Measurements from ENCODE around the gene CD300LG.
A peak's percentile ranks its signal among the peaks of the same experiment; 100 is the strongest.
"Not testable (repeated sequence)": the region's sequence is repeated elsewhere in the genome, so short reads cannot be mapped to it uniquely, and the experiment has no call there.

Gene CD300LG

DNA sequence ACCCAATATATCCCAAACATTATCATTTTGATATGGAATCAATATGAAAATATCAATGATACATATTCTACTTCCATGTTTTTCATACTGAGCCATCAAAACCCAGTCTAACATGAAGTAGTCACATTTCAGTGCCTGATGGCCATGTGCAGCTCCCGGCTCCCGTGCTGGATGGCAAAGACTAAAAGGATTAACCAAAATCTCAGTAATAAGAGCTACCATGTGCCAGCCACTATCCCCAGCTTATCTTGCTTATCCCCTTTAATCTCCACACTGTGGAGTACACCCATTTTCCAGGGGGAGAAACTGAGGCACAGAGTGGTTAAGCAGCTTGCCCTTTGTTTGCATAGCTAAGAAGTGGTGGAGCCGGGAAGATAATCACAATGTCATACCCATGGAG, 9.2 kb downstream of the CD300LG start:
- DNase-seq = no peak

DNA sequence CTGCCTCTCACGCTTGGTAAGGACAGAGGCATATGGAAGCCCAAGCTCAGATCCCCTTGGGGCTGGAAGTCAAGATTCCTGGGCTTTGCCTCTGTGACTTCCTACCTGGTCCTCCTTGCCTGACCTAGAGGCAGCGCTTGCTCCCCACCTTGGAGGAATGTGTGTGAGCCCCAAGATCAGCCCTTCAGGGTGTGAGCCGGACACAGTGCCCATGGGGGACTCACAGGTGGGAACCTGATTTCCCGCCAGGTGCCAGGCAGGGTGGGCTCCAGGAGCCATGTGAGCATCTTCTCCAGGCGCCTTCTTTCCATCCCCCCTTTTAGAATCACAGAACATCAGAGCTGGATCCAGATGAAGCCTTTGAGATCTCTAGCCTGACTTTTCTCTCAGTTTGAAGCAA, 10.2 kb downstream of the CD300LG start:
- no peak for DNase-seq

DNA sequence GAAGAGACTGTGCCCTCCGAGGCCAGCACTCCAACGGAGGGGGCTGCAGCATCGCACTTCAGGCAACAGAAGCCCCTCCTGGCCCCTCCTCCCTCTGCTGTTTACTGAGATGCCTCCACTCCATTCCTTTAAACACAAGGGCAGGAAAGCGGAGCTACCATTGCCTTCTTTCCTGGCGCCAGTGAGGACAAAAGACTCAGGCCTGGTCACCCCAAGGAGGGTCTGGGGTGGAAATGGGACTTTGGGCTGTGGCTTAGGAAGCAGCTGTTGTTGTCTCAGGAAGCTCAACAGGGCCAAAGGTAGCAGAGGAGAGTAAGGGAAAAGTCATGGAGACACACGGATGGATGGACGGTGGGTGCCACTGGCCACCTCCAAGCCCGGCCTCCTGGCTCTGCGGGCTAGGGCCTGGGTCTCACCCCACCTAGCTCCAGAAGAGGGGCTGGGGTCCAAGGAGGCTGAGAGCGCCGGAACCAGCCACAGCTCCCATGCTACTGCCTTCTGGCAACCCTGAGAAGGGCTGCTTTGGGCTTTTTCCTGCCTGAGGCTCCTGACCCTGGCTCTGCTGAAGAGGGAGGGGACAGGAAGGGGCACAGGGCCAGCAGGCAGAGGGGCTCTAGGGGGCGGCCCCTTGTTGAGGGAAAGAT, 11.1 kb downstream of the CD300LG start:
- no peak for DNase-seq

DNA sequence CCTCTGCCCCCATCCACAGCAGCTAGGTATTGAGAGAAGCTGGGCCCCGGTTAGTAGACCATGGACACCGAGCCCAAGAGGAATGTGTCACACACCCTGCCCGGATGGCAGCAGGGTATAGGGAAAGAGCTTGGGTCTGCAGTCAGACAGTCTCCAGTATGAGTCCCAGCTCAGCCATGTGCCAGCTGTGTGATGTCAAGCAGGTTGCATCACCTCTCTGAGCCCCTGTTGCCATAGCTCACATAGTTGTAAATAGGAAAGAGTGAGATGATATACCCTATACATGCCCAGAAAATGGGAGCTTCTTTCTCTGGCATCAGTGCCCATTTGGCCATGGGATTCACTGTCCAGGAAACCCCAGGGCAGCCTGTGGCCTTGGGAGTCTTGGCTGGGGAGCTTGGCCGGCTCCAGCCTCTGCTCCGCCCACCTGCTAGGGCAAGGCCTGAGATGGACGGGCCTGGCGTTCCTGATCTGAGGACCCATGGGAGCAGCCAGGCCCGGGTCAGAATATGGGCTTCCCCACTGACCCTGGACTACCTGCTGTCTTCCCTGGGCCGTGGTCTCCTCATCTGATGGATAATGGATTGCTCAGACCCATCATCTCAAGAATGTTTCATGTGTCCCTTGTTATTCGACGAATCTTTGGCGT, 13.2 kb downstream of the CD300LG start:
- DNase-seq = no peak

DNA sequence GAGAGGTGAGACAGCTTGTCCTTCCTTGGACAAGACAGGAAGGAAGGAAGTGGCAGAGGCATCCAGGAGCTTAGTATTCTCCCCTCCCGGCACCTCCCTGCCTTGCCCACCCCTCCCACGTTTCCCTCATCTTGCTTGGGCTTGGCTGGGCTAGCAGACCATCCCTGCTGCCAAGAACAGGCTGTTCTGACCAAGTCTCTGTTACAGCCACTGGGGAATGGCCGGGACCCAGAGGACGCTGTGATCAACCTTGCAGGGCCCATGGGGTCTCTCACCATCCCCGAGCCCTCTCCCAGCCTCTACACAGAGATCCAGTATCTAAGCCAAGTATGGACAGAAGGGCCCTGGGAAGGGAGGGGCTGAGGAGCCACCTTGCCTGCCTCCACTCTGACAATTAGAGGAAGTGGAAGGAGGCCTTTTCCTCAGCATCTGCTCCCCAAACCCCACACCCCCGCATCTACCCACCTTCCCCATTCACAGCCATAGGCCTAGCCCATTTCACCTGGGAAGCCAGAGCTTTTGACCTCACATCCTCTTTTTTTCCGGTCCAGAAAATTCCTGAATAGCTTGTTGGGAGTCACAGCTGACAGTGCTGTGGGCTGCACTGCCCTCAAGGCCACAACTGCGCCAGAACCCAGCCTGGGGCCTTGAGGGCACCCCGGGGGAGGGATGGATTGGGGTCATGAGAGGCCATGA, 14.1 kb downstream of the CD300LG start:
- no peak for DNase-seq

DNA sequence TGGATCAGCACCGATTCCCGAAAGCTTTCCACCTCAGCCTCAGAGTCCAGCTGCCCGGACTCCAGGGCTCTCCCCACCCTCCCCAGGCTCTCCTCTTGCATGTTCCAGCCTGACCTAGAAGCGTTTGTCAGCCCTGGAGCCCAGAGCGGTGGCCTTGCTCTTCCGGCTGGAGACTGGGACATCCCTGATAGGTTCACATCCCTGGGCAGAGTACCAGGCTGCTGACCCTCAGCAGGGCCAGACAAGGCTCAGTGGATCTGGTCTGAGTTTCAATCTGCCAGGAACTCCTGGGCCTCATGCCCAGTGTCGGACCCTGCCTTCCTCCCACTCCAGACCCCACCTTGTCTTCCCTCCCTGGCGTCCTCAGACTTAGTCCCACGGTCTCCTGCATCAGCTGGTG, 15.0 kb downstream of the CD300LG start:
- DNase-seq = no peak

DNA sequence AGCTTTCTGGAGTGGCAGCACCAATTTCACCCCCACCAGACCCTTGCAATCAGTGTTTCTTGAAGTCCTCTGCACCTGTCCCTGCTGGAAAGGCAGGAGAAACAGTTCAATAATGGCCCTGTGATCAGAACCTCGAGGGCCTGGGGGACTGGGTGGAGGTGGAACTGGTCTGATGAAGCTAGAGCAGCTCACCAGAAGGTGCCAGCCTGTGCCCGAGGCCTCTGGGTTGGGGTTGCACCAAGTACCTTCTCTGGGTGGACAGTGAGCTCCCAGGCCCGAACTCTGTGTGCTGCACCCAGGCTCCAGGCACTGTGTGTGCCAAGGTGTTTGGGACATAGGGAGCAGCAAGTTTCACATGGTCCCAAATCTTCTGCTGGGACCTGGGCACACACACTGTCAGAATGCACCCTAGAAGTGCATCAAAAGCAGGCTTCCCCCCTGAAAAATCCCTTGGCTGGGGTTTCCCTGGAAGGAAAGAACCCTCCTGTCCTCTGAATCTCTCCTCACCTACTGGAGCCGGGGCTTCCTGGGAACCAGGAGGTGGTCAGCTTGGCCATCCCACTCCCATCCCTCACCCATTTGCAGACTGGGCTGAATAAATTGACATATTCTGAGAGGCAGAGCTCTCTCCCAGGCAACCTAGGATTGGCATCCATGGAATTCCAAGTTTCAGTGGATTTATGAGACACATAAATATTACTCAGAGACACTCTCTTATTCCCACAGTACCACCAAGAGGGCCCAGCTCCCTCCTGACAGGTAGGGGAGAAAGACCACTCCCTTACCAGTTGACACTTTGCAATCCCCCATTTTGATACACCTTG, 17.4 kb downstream of the CD300LG start:
- no peak for DNase-seq

DNA sequence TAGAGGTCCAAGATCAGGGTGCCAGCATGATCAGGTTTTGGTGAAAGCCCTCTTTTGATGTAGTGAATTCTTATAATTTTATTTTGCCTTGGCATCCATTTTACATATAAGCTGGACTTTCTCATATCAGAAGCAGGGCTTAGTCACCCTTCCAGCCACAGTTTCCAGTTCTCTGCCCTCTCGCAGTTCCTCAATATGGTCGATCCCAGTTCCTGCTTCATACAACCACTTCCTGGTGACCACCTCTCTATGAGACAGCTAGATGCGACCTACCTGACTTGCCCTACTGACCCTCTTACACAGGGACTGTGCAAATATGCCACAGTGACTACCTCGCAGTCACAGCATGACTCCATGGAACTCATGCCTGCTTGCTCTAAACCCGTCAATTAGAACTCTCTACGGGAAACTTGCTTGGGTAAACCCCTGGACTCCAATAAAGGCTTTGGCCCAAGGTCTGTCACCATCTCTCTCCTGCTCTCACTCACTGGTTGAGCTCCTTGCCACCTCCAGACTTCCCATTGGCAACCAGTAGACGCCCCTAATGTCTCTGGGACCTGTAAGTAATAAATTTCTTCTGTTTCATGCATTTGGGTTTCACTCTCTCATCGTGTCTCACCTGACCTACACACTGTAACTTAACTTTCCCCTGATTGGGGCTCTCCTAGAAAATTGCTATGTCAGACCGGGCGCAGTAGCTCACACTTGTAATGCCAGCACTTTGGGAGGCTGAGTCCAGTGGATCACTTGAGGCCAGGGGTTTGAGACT, 21.4 kb downstream of the CD300LG start:
- DNase-seq = no peak

DNA sequence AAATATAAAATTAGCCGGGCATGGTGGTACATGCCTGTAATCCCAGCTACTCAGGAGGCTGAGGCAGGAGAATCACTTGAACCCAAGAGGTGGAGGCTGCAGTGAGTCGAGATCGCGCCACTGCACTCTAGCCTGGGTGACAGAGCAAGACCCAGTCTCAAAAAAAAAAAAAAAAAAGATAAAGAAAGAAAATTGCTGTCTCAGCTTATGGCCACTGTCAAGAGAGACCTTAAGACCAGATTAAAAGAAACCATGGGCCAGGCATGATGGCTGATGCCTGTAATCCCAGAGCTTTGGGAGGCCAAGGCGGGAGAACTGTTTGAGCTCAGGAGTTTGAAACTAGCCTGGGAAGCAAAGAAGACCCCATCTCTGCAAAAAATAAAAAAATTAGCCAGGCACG, 22.1 kb downstream of the CD300LG start:
- not testable (repeated sequence) for DNase-seq

DNA sequence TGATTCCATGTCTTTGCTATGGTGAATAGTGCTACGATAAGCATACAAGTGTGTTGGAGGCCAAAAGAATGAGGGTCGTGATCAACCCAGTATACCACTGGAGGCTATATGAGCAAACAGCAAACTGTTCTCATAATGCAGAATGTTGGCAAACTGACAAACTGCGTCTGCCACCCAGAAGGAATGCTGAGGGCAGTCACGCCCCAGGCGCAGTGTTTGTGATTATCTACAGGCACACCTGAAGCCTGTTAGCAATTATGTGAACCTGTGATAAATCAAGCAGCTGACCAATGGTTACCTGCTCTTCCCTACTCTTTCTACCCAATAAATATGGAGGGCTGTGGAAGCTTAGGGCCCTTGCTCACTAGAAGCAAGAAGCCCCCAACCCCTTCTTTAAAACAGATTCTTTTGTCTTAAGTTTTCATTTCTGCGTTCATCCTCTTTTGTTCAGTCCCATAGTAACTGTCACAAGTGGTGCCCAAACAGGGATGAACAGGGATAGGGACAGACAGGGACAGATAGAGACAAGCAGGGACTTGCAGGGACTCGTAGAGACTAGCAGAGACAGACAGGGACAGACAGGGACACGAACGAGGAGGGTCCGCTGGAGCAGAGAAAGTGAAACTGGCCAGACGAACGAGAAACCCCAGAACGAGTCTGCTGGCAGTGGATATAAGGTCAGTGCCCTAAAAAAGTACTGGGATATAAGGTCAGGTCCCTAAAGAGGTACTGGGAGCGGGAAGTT, 25.1 kb downstream of the CD300LG start:
- DNase-seq = no peak

DNA sequence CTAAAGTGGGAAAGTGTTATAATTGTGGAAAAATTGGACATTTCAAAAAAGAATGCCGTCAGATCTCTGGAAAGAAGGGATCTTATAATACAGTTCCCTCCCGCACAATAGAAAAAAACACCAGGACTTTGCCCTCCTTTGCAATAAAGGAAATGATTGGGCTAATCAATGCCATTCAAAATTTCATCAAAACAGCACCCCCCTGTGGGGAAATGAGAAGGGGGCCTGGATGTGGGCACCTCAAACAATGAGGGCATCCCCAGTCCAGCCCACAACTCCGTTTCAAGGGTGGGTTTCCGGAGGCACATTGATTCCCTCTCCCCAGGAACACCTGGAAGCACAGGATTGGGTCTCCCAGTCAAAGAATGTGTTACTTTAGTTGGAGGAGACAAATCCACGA, 26.1 kb downstream of the CD300LG start:
- DNase-seq = no peak

DNA sequence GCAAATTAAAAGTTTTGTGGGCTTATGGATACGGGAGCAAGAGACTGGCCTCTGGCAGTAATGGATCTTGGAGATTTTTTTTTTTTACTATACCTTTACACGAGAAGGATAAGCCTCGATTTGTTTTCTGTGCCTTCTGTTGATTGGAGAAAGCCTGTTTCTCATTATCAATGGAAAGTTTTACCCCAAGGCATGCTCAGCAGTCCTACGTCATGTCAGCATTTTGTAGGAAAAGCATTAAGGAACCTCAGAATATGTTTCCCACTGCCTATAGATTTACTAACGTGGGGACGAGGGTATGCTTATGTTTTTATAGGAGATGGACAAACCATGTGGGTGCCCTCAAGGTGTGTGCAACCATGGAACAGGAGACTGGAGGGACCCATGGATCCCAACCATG, 26.8 kb downstream of the CD300LG start:
- DNase-seq = no peak

DNA sequence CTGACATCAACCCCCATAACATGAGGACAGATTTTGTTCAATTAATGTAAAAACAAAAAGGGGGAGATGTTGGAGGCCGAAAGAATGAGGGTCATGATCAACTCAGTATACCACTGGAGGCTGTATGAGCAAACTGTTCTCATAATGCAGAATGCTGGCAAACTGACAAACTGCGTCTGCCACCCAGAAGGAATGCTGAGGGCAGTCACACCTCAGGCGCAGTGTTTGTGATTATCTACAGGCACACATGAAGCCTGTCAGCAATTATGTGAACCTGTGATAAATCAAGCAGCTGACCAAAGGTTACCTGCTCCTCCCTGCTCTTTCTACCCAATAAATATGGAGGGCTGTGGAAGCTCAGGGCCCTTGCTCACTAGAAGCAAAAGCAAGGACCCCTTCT, 27.3 kb downstream of the CD300LG start:
- no peak for DNase-seq

DNA sequence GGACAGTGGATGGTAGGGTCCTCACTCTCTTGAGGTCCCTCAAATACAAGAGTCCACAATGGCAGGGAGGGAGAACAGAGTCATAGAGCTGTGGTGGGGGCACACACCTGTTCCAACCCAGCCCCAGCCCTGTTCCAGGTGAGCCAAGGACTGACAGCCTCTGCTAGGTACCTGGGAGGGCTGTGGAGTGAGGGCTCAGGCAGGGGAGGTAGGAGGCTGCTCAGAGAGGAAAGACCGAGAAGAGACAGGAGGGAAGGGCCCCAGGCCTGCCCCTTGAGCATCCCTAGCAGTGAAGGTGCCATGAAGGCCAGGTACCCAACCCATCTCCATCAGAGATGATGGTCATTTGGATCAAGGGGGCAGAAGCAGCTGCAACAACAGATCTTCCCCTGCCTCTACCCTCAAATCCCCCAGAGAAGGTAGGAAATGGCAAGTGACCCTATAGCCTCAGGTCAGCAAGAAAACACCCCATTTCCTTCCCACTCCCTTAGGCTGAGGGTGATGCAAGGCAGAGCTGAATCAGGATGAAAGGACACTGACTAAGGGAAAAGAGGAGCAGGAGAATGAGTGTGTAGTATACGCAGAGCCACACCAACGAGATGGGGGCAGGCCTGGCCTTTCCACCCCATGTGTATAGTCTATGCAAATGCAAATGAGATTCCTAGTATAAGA, 28.6 kb downstream of the CD300LG start:
- DNase-seq = peak; percentile 8

DNA sequence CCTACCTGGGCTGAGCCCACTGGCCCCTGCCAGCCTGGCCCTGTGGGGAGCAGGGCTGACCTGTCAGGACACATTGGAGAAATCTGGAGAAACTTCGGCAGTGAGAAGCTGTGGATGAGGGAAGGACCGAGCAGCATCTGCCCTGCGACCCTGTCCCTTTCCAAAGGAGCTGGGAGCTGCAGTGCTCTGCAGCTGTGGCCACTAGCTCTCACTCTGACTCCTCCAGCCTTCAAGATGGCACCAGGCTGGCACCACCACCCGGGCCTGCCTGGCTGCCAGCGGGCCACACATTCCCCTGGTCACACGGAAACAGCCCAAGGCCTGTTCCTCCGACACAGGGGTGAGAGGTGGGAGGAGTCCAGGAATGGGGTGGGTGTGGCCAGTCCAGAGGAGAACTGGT, 30.1 kb downstream of the CD300LG start:
- DNase-seq = no peak

DNA sequence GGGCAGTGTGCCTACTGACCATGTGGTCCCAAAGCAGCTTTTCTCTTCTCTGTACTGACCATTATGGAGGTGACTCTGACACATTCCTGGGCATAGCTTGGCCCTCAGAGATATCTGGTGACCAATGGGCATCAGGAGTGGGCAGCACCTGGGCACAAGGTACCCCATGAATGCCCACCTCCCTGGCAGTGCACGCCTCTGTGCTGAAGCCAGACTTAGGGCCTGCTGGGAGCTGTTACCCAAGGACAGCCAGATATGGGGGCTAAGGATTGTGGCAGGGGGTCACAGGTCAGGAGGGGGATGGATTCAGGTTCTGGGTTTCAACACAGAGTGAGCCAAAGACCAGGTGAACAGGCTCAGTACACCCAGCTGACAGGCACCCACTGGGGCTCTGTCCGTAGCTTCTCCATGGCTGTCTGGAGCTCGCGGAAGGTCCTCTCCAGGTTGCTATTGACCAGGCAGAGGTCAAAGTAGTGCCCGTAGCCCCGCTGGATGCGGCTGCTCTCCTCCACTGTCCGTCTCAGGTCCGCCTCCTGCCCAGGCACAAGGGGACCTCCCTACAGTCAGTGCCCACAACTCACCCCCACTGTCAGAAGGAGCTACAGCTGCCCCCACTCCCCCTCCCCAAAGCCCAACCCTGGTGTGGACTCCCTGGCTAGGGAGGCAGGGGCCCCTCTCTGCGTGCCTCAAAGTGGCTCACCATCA, 30.6 kb downstream of the CD300LG start:
- DNase-seq = no peak

DNA sequence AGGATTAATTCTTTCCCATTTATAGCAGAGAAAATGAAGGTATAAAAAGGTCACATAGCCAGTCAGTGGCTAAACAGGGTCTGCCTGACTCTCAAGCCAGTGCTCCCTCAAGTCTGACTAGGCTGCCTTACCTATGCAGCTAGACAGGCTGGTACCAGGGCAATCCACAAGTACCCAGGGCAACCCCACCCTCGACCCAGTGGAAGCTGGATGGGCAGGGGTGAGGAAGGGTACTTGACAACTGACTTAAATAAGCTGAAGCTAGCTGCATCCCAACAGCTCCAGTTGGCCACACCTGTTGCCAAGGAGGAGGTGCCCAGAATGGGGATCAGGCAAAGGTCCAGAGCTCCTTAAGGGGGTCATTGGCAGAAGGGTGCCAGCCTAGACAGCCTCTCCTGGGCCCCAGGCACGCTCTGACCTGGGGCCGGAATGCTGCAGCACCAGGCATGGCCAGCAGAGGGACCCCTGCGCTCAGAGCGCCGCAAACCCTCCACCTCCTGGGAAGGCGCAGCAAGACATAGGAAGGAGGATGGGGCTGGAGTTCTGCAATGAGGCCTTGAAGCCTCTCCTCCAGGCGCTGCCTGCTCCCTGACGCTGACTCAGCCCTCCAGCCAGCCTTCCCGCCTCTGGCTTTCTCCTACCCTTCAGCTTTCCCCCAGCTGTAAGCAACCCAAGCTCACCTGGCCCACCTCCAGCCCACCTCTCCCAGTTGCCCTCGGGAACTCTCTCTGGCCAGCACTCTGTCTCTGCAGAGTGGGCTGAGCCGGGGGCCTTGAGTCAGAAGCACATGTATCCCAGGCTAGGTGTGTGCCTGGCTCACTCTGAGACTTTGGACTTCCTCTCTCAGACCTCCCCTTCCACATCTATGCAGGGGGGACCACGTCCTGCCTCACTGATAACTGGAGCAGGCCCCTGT, 31.5 kb downstream of the CD300LG start:
- peak; percentile 66 for DNase-seq

DNA sequence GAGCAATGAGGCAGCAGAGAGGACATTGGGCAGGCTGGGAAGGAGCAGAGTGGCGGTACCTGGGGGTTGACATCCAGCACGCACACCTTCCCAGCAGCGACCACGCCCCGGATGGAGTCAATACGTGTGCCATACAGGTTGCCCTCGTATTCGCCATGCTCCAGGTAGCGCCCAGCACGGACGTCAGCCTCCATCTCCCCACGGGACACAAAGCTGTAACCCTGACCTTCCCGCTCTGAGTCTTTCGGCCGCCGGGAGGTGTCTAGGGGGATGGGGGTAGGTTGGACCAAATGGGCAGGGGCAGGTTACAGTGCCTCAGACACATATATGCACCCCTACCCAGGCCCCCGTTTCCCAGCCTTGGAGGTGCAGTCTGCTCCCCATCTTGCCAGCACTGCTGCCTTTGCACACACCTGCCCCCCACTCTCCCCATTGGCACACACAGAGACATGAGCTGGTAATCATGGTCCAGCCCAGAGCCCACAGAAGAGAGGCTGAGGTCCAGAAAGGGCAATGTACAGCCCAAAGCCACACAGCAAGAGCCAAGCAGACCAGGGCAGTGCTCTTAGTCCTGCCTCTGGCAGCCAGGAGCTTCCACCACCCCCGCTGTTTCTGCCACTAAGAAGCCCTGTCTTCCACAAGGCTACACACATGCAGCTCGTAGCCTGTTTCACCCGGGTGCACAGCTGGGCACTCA, 32.9 kb downstream of the CD300LG start:
- DNase-seq = no peak

DNA sequence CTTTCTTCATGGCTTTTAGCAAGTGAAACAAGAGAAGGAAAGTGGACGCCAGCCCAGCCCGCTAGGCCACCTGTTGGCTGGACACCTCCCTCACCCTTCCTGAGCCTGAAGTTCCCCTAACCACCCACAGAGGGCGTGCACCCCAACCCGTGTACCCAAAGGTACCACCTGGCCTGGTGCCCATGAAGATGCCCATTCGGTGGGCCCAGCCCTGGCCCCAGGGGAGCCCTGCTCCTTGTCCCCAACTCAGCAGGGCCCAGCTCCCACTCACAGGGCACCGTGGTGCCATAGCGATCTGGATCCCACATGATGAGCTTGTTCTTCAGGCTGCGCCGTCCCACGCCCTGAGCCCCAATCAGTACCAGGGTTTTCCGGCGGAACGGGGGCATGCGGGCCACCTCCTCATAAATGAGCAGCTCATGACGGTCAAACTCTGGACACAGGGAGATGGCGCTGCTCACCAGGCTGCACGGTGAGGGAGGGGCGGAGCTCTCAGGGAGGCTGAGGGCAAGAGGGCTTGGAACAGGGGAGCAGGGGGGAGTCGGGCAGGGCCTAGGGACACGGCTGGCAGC, 33.5 kb downstream of the CD300LG start:
- DNase-seq = peak; percentile 51

Measured in activated CD4-positive, alpha-beta T cell treated with anti-CD3 and anti-CD28 coated beads, Interleukin-10, Interleukin-2, amounts not matched to agents 100 ng/mL and 50 ng/mL, durations not matched to agents 16 hours and 8 hours (primary cell).